ENCODE data around the gene RAPGEF3.

RAPGEF3 gene

GRCh38 chr12:47790676-47791350 is 32.1 kb upstream of the RAPGEF3 start:
- DNase-seq: no peak

DNA sequence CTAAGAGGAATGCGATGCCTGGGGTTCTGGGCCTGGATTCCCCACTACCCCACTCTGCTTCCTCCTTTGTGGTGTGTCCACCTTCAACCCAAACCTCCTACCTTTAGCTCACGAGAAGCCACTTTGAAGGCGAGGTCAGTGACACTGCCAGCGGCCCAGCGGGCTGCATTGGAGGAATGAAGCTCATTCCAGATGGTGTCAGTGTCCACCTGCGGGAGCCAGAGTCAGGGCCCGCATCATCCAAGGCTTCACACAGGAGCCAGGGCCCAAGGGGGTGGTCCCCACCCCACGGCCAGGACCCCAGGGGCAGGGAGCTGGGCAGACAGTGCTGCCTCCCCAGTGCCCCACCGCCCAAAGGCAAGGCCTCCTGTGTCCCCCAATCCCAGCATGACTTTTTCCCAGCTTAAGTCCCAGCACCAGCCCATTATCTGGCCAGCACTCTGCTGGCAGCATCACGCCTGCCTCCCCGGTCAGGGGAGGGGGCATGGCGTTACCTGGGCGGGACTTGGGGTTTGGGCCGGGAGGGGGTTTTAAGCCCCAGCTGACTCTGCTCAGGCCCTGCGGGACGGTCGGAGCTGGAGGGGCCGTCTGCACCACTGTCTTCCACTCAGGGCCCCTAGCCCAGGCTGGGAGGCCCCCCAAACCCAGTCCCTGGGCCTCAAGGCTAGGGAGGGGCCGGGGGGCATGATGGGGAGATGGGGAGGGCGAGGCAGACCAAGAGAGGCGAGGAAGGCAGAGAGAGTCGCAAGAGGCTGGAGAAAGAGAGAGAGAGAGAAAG is 31.2 kb upstream of the RAPGEF3 start:
- no peak for DNase-seq

GRCh38 chr12:47789141-47789540 is 30.5 kb upstream of the RAPGEF3 start:
- no peak for DNase-seq

- no peak for DNase-seq
These were observed 29.1 kb upstream of the RAPGEF3 start for GRCh38 chr12:47787596-47788319.

- no peak for DNase-seq
These were observed 28.1 kb upstream of the RAPGEF3 start for GRCh38 chr12:47786662-47787280.

DNA sequence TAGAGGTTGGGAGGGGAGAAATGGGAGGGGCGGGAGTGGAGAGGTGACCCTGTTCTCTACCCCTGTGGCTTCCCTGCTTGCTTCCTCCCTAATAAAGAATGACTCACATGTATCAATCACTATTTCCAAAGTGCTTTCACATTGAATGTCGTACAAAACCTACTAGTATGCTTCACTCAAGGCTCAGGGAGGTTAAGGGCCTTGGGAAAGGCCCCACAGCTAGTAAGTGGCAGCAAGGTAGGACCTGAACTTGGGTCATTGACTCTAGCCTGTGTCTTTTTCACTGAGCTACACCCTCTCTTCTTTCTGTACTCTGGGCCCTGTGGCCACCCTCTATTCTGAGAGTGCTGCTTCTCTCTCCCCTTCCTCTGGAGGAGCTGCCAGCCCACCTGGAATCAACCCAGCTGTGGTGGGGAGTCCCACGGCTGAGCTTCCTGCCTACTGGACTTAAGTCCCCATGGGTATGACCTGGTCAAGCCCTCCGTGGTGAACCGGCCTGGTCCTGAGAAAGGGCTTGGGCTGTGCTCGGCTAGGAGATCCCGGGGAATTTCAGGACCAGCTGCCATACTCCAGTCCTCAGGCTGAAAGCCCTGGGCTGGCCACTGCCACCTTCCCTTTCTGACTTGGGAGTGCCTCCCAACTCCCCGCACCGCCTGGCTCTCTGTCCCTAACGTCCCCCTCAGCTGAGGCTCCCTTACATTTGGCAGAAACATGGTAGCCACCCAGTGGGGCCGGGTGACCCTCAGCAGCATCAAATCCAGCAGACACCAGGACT is 27.4 kb upstream of the RAPGEF3 start:
- no peak for DNase-seq

DNA sequence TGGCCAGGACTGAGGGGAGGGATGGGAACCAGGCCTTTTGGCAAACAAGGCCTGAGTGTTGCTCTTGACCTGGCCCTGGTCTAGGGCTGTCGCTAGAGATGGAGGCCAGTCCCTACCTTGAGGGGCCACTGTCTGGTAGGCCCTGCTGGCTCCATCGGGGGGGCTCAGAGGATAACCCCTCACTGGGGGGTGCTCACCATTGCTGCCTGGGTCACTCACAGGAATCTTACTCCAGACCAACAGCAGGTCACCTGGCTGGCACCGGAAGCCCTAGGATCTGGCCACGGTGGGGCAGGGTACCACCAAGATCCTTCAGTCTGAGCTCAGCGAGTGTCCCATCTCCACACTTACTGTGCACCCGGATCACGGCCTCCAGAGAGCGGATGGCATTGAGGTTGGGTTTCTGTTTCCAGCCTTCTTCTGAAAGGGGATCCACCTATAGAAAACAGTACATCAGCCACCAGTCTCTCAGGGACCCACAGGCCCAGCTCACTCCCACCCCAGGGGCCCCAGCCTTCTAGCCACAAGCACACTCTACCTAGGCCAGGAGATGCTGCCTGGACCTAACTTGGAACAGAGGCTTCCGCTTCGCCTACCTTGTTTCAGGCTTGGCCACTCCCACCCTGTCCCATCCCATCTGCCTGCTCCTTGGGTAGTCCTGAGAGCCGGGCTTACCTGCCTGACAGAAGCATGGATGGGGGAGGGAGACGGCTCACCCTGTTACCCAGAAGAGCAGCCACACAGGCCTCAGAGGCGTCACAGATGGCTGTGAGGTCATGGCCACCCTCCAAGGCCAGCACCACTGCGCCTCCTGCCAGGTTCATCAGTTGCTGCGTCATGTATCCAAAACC is 26.6 kb upstream of the RAPGEF3 start:
- DNase-seq: no peak

- DNase-seq: no peak
These were observed 25.4 kb upstream of the RAPGEF3 start for GRCh38 chr12:47783821-47784819.

DNA sequence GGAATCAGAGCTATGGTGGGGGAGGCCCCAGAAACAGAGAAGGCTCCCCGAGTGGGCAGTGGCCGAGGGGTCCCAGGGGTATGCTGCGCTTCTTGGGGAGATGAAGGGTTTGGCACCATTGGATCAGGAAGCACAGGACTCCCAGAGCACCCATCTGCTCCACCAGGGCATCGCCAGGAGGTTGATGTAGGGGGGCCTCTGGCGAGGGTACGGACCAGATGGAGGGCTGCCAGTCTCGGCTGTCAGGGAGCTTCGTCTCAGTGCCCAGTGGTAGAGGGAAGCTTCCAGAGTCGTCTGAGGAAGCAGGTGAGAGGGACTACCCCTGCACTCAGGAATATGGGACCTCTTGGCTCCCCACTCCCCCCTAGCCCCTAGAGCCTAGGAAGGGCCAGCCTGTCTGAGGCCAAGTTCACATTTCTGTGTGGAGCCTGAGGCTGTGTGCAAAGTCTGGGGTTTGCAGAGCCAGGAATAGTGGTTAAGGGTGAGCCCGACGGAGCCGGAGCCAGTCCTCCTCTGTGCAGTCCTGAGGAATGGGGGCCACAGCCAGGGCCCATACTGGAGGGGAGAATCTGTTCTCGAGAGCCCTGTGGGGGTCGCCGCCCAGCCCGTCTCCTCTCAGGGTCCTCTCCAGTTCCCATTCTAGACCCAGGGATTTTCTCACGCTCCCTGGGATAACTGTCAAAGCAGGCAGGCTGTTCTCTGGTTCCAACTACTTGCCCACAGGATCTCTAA is 24.5 kb upstream of the RAPGEF3 start:
- no peak for DNase-seq

- no peak for DNase-seq
These were observed 23.7 kb upstream of the RAPGEF3 start for GRCh38 chr12:47782372-47782770.

- no peak for DNase-seq
These were observed 23.0 kb upstream of the RAPGEF3 start for GRCh38 chr12:47781479-47782371.

GRCh38 chr12:47779943-47780504 is 21.3 kb upstream of the RAPGEF3 start:
- DNase-seq: no peak

GRCh38 chr12:47779301-47779942 is 20.7 kb upstream of the RAPGEF3 start:
- peak; percentile 85 for DNase-seq

- DNase-seq: no peak
These were observed 20.2 kb upstream of the RAPGEF3 start for GRCh38 chr12:47778881-47779280.

- DNase-seq: no peak
These were observed 19.3 kb upstream of the RAPGEF3 start for GRCh38 chr12:47777741-47778558.

DNA sequence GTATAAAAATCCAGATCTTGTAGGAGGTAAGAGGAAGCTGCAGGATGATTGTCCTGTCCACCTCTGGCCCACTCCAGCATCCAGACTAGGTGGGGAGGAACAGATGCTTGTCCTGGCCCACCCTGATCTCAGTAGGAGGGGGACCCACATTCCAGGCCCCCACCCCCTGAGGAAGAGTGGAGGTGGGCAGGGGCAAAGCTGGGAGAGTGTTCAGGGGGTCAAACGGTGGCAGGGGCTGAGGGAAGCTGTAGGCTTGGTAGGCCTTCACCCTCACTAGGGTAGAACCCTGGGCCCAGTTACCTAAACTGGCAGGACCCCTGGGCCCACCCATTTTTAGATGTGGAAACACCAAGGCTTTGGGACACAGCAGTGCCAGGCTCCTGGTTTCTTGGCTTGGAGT is 18.5 kb upstream of the RAPGEF3 start:
- DNase-seq: no peak

Measured in stimulated activated naive CD4-positive, alpha-beta T cell treated with Interleukin-2 at 50 U/mL for 16 hours (primary cell).